GM19328 (cell line): ENCODE data around the gene SSH2.

Experiments
- ATAC-seq: cut with Tn5 transposase; IDR thresholded peaks from one replicate; pipeline ENCODE4 v1.9.1; 2021; ENCODE audit warnings: mild to moderate bottlenecking, moderate library complexity; ENCODE audit not compliant: unreplicated experiment

SSH2 gene

GRCh38 chr17:29579866-29580771 is 349.9 kb downstream of the SSH2 start:
- ATAC-seq, result no peak

- no peak for ATAC-seq
Observed at GRCh38 chr17:29578626-29579485, 351.2 kb downstream of the SSH2 start.

DNA sequence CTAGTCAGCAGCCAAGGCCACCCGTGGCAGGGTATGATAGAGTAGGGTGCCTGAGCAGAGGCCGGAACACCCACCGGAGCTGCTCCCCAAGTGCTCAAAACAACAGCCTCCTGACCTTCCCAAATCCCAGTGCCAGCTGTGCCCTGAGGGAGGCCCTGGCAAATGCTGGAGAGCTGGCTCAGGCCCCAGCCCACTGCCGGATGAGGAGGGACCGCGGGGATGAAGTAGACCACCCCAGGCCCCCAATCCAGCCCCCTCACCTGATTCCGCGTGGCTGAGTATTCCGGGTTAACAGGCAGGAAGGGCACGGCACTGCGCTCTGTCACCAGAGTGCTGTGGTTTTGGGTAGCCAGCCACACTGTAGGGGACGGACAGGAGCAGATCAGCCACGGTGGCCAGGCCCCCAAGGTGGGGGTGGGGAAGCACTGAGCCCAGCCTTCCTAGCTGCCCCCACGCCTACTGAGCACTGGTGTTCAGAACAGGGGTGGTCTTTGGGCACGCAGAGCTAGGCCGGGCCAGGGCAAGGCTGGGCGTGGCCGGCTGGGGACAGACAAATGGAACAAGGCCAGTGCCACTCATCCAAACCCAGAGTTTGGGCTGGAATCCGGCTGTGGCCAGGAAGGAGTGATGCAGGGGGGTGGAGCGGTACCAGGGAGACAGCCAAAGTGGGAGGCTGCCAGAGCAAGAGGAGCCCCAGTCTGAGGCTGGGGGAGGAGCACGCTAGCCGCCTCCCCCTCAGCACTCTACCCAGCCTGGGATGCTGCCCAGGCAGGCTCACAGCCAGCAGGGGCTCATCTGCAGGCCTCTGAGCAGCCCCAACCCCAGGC is 352.4 kb downstream of the SSH2 start:
- no peak for ATAC-seq

DNA sequence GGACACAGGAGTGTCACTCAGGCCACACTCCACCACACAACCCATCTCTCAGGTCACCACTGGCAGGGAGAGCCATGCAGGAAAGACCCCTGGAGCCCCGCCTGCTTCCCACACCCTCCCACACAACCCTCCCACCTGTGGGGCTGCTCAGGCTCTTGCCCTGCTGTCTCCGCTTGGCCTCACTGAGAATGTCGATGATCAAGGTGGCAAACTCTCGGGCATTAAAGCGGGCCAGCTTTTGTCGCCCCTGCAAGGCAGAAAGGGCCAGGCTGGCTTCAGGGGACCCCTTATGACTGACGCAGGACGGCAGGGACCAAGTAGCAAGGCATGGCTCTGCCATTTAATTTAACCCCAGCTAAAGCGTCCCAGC is 353.0 kb downstream of the SSH2 start:
- no peak for ATAC-seq

- no peak for ATAC-seq
Observed at GRCh38 chr17:29576214-29577000, 353.6 kb downstream of the SSH2 start.
